HEK293 (cell line): ENCODE data around the gene SPOCK1.

ENCODE experiments used
- ATF2 ChIP-seq: fragments of 450-650 bp; formaldehyde crosslinking; IDR thresholded peaks from 2 replicates; pipeline ENCODE4 v1.5.1; 2016; ENCODE audit warnings: missing biosample characterization, missing genetic modification characterization, low read depth
- CTCF ChIP-seq: fragments of 450-650 bp; formaldehyde crosslinking; IDR thresholded peaks from 2 replicates; pipeline ENCODE4 v1.5.1; 2016; ENCODE audit warnings: missing biosample characterization, missing genetic modification characterization
- YY1 ChIP-seq: fragments of 450-650 bp; formaldehyde crosslinking; IDR thresholded peaks from 2 replicates; pipeline ENCODE4 v1.5.1; 2018; ENCODE audit warnings: missing biosample characterization, missing genetic modification characterization
- ZNF266 ChIP-seq: fragments of 450-650 bp; formaldehyde crosslinking; IDR thresholded peaks from 2 replicates; pipeline ENCODE4 v1.5.1; 2016; ENCODE audit warnings: missing biosample characterization, missing genetic modification characterization, low read depth
- ZNF639 ChIP-seq: fragments of 450-650 bp; formaldehyde crosslinking; IDR thresholded peaks from 2 replicates; pipeline ENCODE4 v1.5.1; 2016; ENCODE audit warnings: missing biosample characterization, missing genetic modification characterization

GRCh38 chr5:137221943-137222342, 277.2 kb downstream of the SPOCK1 start:
- TF ChIP-seq ATF2 (tag by site-specific recombination) (no peak), YY1 (no peak), CTCF (tag by site-specific recombination) (no peak), ZNF266 (tag by site-specific recombination) (no peak), ZNF639 (tag by site-specific recombination) (no peak)
